Measurements from ENCODE around the gene SCGB1C1.
"Not testable (repeated sequence)": the region's sequence is repeated elsewhere in the genome, so short reads cannot be mapped to it uniquely, and the experiment has no call there.

The SCGB1C1 gene

GRCh38 chr11:192674-193128, at the start of gene SCGB1C1:
Gene SCGB1C1 (plus strand): TSS chr11:193078. CDS start chr11:193100, 22 bp downstream.
- not testable (repeated sequence) for H4K20me1 ChIP-seq (ENCODE audit: insufficient read depth, low read length); H3K9me2 ChIP-seq (ENCODE audit: low read depth, low read length); H3K4me1 ChIP-seq (ENCODE audit: insufficient read depth, low read length, severe bottlenecking); H3K4me2 ChIP-seq (ENCODE audit: low read length); H2AFZ ChIP-seq (ENCODE audit: low read length); H3K9me3 ChIP-seq (ENCODE audit: low read length); H3K4me3 ChIP-seq (ENCODE audit: low read depth, low read length, poor library complexity, severe bottlenecking); H3K9ac ChIP-seq (ENCODE audit: low read length); H3K27ac ChIP-seq (ENCODE audit: low read depth, low read length, poor library complexity, severe bottlenecking); H3K36me3 ChIP-seq (ENCODE audit: insufficient read depth, low read length); H3K27me3 ChIP-seq (ENCODE audit: insufficient read depth, low read length); H3F3A ChIP-seq (ENCODE audit: insufficient read depth, low read length); H3K79me2 ChIP-seq (ENCODE audit: insufficient read depth, low read length)

DNA sequence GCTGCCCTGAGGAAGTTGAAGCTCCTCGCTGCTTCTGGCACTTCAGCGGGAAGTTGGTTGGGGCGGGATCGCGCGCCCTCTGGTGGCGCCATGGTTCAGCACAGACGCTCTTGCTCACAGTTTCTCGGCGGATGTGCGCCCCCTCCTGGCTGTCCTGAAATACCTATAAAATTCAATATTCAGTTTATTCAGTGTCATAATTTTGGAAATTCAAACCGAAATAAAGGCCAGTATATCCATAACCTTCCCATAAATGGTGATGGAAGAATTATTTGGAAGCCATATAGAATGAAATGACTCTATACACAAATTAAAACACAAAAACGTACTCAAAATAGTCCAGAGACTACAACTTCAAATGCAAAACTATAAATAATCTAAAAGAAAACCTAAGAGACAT, 12.6 kb upstream of the SCGB1C1 start:
- TF ChIP-seq, protein P1, sequence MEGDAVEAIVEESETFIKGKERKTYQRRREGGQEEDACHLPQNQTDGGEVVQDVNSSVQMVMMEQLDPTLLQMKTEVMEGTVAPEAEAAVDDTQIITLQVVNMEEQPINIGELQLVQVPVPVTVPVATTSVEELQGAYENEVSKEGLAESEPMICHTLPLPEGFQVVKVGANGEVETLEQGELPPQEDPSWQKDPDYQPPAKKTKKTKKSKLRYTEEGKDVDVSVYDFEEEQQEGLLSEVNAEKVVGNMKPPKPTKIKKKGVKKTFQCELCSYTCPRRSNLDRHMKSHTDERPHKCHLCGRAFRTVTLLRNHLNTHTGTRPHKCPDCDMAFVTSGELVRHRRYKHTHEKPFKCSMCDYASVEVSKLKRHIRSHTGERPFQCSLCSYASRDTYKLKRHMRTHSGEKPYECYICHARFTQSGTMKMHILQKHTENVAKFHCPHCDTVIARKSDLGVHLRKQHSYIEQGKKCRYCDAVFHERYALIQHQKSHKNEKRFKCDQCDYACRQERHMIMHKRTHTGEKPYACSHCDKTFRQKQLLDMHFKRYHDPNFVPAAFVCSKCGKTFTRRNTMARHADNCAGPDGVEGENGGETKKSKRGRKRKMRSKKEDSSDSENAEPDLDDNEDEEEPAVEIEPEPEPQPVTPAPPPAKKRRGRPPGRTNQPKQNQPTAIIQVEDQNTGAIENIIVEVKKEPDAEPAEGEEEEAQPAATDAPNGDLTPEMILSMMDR (IDR thresholded peaks at IDR 0.05; ENCODE audit: low read length) = peak; percentile 19; the same call in 1 of the 2 replicates
- not testable (repeated sequence) for H3K9me2 ChIP-seq (ENCODE audit: low read depth, low read length); H4K20me1 ChIP-seq (ENCODE audit: insufficient read depth, low read length); H2AFZ ChIP-seq (ENCODE audit: low read length); H3K4me1 ChIP-seq (ENCODE audit: insufficient read depth, low read length, severe bottlenecking); H3F3A ChIP-seq (ENCODE audit: insufficient read depth, low read length); H3K27ac ChIP-seq (ENCODE audit: low read depth, low read length, poor library complexity, severe bottlenecking); H3K4me3 ChIP-seq (ENCODE audit: low read depth, low read length, poor library complexity, severe bottlenecking); H3K4me2 ChIP-seq (ENCODE audit: low read length); H3K9me3 ChIP-seq (ENCODE audit: low read length); H3K79me2 ChIP-seq (ENCODE audit: insufficient read depth, low read length); H3K36me3 ChIP-seq (ENCODE audit: insufficient read depth, low read length); H3K9ac ChIP-seq (ENCODE audit: low read length); H3K27me3 ChIP-seq (ENCODE audit: insufficient read depth, low read length)

DNA sequence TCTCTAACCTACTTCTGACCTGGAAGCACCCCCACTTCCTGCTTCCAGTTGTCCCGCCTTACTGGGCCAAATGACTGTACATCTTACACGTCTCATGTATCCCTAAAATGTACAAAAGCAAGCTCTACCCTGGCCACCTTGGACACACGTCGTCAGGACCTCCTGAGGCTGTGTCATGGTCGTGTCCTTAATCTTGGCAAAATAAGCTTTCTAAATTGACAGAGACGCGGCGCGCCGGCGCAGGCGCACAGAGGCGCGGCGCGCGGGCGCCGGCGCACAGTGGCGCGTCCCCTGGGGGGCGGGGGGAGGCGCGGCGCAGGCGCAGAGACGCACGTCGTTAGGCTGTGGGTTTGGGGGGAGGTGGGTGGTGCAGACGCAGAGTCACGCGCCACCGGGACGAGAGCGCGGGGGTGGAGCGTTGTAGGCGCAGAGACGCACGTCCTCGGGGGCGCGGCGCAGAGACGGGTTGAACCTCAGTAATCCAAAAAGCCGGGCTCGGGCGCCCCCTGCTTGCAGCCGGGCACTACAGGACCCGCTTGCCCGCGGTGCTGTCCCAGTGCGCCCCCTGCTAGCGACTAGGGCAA, 3.6 kb upstream of the SCGB1C1 start:
- not testable (repeated sequence) for H3K9ac ChIP-seq (ENCODE audit: low read length); H3K9me2 ChIP-seq (ENCODE audit: low read depth, low read length); H2AFZ ChIP-seq (ENCODE audit: low read length); H3K27me3 ChIP-seq (ENCODE audit: insufficient read depth, low read length); H4K20me1 ChIP-seq (ENCODE audit: insufficient read depth, low read length); H3F3A ChIP-seq (ENCODE audit: insufficient read depth, low read length); H3K36me3 ChIP-seq (ENCODE audit: insufficient read depth, low read length); H3K9me3 ChIP-seq (ENCODE audit: low read length); H3K4me2 ChIP-seq (ENCODE audit: low read length); H3K79me2 ChIP-seq (ENCODE audit: insufficient read depth, low read length); H3K4me1 ChIP-seq (ENCODE audit: insufficient read depth, low read length, severe bottlenecking)
- H3K4me3 ChIP-seq (ENCODE audit: low read depth, low read length, poor library complexity, severe bottlenecking) = peak overlapping the region; percentile 46
- H3K27ac ChIP-seq (ENCODE audit: low read depth, low read length, poor library complexity, severe bottlenecking) = peak overlapping the region; percentile 62

DNA sequence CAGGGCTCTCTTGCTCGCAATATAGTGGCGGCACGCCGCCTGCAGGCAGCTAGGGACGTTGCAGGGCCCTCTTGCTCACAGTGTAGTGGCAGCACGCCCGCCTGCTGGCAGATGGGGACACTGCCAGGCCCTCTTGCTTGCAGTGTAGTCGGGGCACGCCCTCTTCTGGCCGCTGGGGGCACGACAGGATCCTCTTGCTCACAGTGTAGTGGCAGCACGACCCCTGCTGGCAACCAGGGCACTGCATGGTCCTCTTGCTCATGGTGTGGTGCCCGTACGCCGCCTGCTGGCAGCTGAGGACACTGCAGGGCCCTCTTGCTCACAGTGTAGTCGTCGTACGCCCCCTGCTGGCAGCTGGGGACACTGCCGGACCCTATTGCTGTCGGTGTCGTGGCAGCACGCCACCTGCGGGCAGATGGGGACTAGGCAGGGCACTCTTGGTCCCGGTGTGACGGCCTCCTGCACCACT, 3.0 kb upstream of the SCGB1C1 start:
- not testable (repeated sequence) for H3K4me2 ChIP-seq (ENCODE audit: low read length); H3K4me1 ChIP-seq (ENCODE audit: insufficient read depth, low read length, severe bottlenecking); H4K20me1 ChIP-seq (ENCODE audit: insufficient read depth, low read length); H3K9me2 ChIP-seq (ENCODE audit: low read depth, low read length); H3F3A ChIP-seq (ENCODE audit: insufficient read depth, low read length); H3K36me3 ChIP-seq (ENCODE audit: insufficient read depth, low read length); H3K4me3 ChIP-seq (ENCODE audit: low read depth, low read length, poor library complexity, severe bottlenecking); H3K9me3 ChIP-seq (ENCODE audit: low read length); H3K9ac ChIP-seq (ENCODE audit: low read length); H3K79me2 ChIP-seq (ENCODE audit: insufficient read depth, low read length); H2AFZ ChIP-seq (ENCODE audit: low read length); H3K27me3 ChIP-seq (ENCODE audit: insufficient read depth, low read length); H3K27ac ChIP-seq (ENCODE audit: low read depth, low read length, poor library complexity, severe bottlenecking)
- TF ChIP-seq, protein P1 (IDR thresholded peaks at IDR 0.05; ENCODE audit: low read length) = peak; percentile 53

GRCh38 chr11:190546-190945, 2.3 kb upstream of the SCGB1C1 start:
- not testable (repeated sequence) for H4K20me1 ChIP-seq (ENCODE audit: insufficient read depth, low read length); H3K27ac ChIP-seq (ENCODE audit: low read depth, low read length, poor library complexity, severe bottlenecking); H3K9ac ChIP-seq (ENCODE audit: low read length); H3F3A ChIP-seq (ENCODE audit: insufficient read depth, low read length); H2AFZ ChIP-seq (ENCODE audit: low read length); H3K36me3 ChIP-seq (ENCODE audit: insufficient read depth, low read length); H3K4me2 ChIP-seq (ENCODE audit: low read length); H3K4me3 ChIP-seq (ENCODE audit: low read depth, low read length, poor library complexity, severe bottlenecking); H3K79me2 ChIP-seq (ENCODE audit: insufficient read depth, low read length); H3K27me3 ChIP-seq (ENCODE audit: insufficient read depth, low read length); H3K9me2 ChIP-seq (ENCODE audit: low read depth, low read length); H3K9me3 ChIP-seq (ENCODE audit: low read length); H3K4me1 ChIP-seq (ENCODE audit: insufficient read depth, low read length, severe bottlenecking)

DNA sequence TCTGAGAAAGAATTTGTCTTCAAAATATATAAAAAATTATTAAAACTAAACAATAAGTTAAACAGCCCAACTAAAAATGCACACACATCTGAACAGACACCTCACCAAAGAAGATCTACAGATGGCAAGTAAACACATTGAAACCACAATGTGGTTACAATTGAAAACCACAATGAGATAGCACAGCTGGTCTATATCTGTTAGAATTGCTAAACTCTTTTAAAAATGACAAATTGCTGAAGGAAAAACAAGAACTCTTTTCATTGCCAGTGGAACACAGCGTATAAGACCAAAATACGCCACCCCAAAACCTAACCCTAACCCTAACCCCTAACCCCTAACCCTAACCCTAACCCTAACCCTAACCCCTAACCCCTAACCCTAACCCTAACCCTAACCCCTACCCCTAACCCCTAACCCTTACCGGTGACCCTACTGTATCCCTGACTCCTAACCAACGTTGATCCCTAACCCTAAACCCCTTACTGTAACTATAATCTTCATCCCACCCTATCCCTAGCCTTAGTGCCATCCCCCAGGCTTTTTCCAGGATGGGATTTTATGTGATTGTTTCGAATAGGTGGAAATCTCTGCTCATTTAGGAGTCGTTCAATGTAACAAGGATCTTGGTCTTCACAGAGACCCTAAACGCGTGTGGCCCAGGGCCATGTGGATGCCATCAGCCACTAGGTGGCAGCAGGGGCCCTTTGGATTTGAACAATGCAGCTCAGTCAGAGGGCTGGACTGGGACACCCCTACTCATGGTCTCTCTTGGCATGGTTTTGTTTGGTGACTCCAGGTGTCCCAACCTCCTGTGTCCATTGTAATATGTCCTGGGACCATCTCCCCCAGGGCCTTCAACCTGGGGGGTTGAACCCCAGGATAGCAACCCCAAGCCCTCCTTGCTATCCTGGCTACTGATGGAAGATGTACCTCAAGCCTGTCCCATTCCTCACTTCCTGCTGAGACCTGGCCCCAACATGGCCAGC, 1.1 kb upstream of the SCGB1C1 start:
- not testable (repeated sequence) for H3K27ac ChIP-seq (ENCODE audit: low read depth, low read length, poor library complexity, severe bottlenecking); H3K4me2 ChIP-seq (ENCODE audit: low read length); H3K79me2 ChIP-seq (ENCODE audit: insufficient read depth, low read length); H3K4me3 ChIP-seq (ENCODE audit: low read depth, low read length, poor library complexity, severe bottlenecking); H4K20me1 ChIP-seq (ENCODE audit: insufficient read depth, low read length); H3K36me3 ChIP-seq (ENCODE audit: insufficient read depth, low read length); H3K9me2 ChIP-seq (ENCODE audit: low read depth, low read length); H3K9ac ChIP-seq (ENCODE audit: low read length); H3K9me3 ChIP-seq (ENCODE audit: low read length); H3K27me3 ChIP-seq (ENCODE audit: insufficient read depth, low read length); H2AFZ ChIP-seq (ENCODE audit: low read length); H3K4me1 ChIP-seq (ENCODE audit: insufficient read depth, low read length, severe bottlenecking); H3F3A ChIP-seq (ENCODE audit: insufficient read depth, low read length)

Measured in OCI-LY1 (cell line).